Measurements from ENCODE around the gene OSBPL2.

OSBPL2 gene

DNA sequence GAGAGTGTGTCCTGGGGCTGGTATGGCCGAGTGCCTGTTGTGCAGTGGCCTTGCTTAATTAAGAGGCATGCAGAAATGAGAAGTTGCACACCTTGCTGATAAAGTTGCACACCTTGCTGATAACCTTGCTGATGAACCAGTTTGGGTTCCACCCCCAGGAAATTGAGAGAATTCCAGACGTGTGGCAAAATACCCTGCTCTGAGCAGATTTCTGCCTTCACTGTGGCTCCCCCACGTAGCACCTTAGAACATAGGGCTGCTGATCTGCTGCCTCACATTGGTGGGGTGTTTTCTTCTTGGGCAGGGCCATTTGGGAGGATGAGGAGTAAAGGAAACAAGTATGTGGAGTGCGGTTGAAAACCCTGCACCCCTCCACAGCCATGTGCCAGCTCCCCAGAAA lies 42.0 kb downstream of the OSBPL2 start:
- no peaks in the 10 kb centered on the region for H3K4me1 Mint-ChIP-seq (ENCODE audit: low read depth)
- H3K4me3 Mint-ChIP-seq, result no peak overlapping the region
- peaks cover 18% of the 10 kb centered on the region for H3K36me3 Mint-ChIP-seq (ENCODE audit: low read depth)
- DNase-seq (ENCODE audit: low spot score), result no peak
- H3K9me3 Mint-ChIP-seq, result no peaks in the 10 kb centered on the region
- no peaks in the 10 kb centered on the region for H3K27me3 Mint-ChIP-seq (ENCODE audit: low read depth)
- no peak overlapping the region for H3K27ac Mint-ChIP-seq

DNA sequence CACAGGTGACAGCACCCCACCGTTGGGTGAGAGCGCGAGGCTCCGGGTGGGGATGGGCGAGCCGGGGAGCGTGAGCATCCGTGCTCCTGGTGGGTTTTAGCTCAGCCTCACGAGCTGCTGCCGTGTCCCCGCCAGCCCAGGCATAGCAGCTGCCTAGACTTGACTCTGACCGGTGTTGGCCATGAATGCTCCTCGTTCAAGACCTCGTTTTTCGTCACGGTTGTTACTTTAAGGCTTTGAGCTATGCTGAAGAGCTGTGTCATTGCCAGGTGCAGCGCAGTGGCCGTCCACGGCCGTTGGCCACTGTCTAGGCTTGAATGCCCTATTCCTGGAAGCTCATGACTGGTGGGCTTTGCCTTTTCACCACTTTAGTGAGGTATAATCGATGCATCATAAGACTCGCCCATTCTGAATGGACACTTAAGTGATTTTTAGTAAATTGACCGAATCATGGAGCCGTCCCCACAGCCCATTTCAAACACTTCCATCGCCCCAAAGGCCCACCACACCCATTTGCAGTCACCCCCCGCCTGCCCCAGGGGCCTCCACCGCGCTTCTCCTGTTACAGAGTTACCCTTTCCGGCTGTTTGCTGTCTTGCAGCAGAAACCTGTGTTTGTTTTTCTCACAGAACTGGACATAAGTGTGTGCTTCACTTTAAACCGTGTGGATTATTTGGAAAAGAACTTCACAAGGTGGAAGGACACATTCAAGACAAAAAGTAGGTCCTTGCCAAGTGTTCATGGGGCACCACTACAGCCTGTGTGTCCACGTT lies 43.0 kb downstream of the OSBPL2 start:
- no peak overlapping the region for H3K4me3 Mint-ChIP-seq
- H3K36me3 Mint-ChIP-seq (ENCODE audit: low read depth), result peaks cover 18% of the 10 kb centered on the region
- no peaks in the 10 kb centered on the region for H3K27me3 Mint-ChIP-seq (ENCODE audit: low read depth)
- no peaks in the 10 kb centered on the region for H3K4me1 Mint-ChIP-seq (ENCODE audit: low read depth)
- H3K27ac Mint-ChIP-seq, result no peak overlapping the region
- DNase-seq (ENCODE audit: low spot score), result no peak
- H3K9me3 Mint-ChIP-seq, result no peaks in the 10 kb centered on the region

DNA sequence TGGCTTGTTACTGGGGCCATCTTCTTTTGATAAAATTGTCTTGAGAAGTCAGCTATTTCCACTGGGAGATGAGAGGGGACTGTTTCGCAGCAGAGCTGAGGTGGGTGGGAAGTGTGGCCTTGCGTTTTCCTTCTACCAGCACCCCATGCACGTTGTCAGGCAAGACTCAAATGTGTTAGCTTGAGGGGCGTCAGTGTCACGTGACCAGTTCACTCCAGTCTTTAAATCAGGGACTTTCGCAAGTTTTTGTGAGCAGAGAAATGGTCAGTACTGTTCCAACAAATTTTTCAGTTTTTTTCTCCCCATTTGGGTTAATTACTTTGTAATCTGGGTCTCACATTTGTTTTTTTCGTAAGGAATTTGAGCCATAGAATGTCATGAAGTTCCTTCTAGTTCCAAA lies 43.8 kb downstream of the OSBPL2 start:
- DNase-seq (ENCODE audit: low spot score), result no peak
- H3K9me3 Mint-ChIP-seq, result no peaks in the 10 kb centered on the region
- no peaks in the 10 kb centered on the region for H3K4me1 Mint-ChIP-seq (ENCODE audit: low read depth)
- H3K27me3 Mint-ChIP-seq (ENCODE audit: low read depth), result no peaks in the 10 kb centered on the region
- H3K36me3 Mint-ChIP-seq (ENCODE audit: low read depth), result peaks cover 18% of the 10 kb centered on the region
- H3K4me3 Mint-ChIP-seq, result no peak overlapping the region
- no peak overlapping the region for H3K27ac Mint-ChIP-seq

DNA sequence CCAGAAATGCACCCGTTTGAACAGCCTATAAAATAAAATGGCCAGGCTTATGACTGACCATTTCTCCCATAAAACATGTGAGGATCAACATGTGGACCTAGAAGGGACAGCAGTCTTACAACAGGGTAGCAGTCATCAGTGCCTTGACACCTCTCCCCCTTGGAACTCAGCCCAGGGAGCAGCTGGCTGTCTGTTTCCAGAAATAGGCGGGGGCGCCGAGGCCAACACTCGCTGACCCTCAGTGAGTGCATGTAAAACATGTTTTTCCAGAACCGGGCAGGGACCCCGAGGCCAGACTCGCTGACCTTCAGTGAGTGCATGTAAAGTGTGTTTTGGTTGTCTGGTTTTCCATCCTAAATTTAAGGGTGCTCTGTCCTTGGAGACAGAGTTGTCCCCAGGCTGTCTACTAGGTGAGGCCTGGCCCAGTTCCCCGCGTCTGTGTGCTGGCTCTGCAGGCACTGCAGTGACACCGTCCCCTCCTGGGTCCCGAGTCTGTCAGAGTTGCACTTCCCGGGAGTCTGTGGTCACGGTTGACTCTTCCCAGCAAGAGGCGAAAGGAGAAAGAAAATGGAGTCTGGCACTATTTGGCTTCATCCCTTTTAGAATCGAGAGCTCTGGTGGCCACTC lies 44.7 kb downstream of the OSBPL2 start:
- Mint-ChIP-seq H3K9me3 (no peaks in the 10 kb centered on the region), H3K4me3 (no peak overlapping the region), H3K27ac (no peak overlapping the region), H3K27me3 (ENCODE audit: low read depth) (no peaks in the 10 kb centered on the region), H3K36me3 (ENCODE audit: low read depth) (peaks cover 19% of the 10 kb centered on the region), H3K4me1 (ENCODE audit: low read depth) (no peaks in the 10 kb centered on the region)
- no peak for DNase-seq (ENCODE audit: low spot score)

DNA sequence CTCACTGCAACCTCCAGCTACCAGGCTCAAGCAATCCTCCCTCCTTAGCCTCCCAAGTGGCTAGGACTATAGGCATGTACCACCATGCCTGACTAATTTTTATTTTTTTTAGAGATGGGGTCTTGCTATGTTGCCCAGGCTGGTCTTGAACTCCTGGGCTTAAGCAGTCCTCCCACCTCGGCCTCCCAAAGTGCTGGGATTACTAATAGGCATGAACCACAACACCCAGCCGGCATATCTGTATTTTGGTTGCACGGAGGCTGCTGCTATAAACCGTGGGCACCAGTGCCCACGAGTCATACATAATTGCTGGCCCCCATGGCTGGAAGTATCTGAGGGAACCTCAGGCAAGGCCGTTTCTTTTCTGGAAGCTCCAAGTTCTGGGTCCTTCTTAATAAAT lies 46.1 kb downstream of the OSBPL2 start:
- Mint-ChIP-seq H3K27ac (no peak overlapping the region), H3K36me3 (ENCODE audit: low read depth) (peaks cover 21% of the 10 kb centered on the region), H3K9me3 (no peaks in the 10 kb centered on the region), H3K4me1 (ENCODE audit: low read depth) (no peaks in the 10 kb centered on the region), H3K27me3 (ENCODE audit: low read depth) (no peaks in the 10 kb centered on the region), H3K4me3 (no peak overlapping the region)
- no peak for DNase-seq (ENCODE audit: low spot score)

DNA sequence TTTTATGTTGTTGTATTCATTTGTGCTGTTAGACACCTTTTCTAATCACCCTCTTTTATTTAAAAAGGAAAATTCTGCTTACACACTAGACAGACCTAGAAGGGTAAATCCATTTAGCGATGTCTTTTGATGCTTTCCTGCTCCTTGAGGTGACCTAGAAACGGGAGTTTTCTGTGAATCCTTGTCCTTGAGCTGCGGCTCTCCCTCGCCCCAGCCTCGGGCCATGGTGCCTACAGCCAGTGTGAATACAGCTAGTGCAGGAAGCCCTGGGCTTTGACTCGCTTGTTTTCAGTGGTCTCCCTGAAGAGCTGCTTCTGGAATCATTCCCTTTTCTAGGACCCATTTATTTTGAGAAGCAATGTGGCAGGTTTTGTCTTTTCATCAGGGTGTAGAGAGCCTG lies 46.8 kb downstream of the OSBPL2 start:
- H3K9me3 Mint-ChIP-seq, result no peaks in the 10 kb centered on the region

DNA sequence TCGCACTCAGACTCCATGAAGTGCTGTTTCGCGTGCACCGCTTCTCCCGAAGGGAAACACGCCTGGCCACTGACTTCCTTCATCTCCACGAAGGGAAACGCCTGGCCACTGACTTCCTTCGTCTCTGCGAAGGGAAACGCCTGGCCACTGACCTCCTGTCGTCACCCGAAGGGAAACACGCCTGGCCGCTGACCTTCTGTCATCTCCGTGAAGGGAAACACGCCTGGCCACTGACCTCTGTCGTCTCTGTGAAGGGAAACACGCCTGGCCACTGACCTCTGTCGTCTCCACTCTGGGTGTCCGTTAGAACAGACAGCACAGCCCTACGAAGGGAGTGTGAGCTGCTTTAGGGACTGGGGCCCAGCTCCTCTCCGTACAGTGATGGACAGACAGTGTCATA lies 47.4 kb downstream of the OSBPL2 start:
- DNase-seq (ENCODE audit: low spot score), result no peak
- Mint-ChIP-seq H3K4me1 (ENCODE audit: low read depth) (no peaks in the 10 kb centered on the region), H3K9me3 (no peaks in the 10 kb centered on the region), H3K4me3 (no peak overlapping the region), H3K27me3 (ENCODE audit: low read depth) (no peaks in the 10 kb centered on the region), H3K36me3 (ENCODE audit: low read depth) (peaks cover 16% of the 10 kb centered on the region), H3K27ac (no peak overlapping the region)

More for the DNA sequence above, 46.8 kb downstream of the OSBPL2 start:
- no peak overlapping the region for H3K4me3 Mint-ChIP-seq
- H3K36me3 Mint-ChIP-seq (ENCODE audit: low read depth), result peaks cover 18% of the 10 kb centered on the region
- no peaks in the 10 kb centered on the region for H3K27me3 Mint-ChIP-seq (ENCODE audit: low read depth)
- H3K4me1 Mint-ChIP-seq (ENCODE audit: low read depth), result no peaks in the 10 kb centered on the region
- DNase-seq (ENCODE audit: low spot score), result no peak
- H3K27ac Mint-ChIP-seq, result no peak overlapping the region

DNA sequence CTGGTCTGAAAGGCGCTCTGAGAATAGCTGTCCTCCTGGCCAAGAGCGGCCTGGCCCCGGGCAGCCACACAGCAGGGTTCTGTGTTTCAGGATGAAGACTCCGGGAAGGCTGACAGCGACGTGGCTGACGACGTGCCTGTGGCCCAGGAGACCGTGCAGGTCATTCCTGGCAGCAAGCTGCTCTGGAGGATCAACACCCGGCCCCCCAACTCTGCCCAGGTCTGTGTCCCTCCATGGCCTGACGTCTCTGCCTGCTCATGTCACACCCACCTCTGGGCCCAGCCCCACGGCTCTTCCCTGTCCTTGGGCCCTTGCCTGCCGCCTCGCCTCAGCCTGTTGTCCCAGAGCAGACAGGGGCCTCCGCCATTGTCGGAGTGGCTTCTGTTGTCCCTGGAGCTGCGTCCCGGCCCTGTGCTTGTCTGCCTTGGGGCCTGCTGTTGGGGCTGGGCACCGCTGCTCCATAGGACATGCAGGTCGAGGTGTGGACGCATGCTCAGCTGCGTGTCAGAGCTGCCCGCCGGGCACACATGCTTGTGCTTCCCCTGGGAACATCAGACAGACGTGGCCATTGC lies 48.3 kb downstream of the OSBPL2 start:
- no peak overlapping the region for H3K4me3 Mint-ChIP-seq
- H3K4me1 Mint-ChIP-seq (ENCODE audit: low read depth), result no peaks in the 10 kb centered on the region
- no peak overlapping the region for H3K27ac Mint-ChIP-seq
- DNase-seq (ENCODE audit: low spot score), result no peak
- no peaks in the 10 kb centered on the region for H3K27me3 Mint-ChIP-seq (ENCODE audit: low read depth)
- H3K36me3 Mint-ChIP-seq (ENCODE audit: low read depth), result peaks cover 15% of the 10 kb centered on the region
- H3K9me3 Mint-ChIP-seq, result no peaks in the 10 kb centered on the region

DNA sequence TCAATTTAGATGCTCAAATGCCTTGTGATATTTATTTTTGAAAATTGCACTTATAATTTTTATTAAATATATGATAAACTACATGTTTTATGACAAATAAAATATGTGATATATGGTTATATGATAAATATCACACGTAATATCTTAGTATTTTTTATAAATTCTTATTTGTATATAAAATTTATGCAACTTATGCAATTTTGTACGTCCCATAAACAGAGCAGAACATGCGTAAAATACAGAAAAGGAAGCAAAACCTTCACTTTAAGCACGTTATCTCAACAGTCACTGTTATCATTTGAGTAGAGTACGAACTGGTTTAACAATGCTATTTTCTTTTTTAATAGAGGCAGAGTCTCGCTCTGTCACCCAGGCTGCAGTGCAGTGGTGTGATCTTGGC lies 48.8 kb downstream of the OSBPL2 start:
- no peak for DNase-seq (ENCODE audit: low spot score)
- Mint-ChIP-seq H3K4me1 (ENCODE audit: low read depth) (no peaks in the 10 kb centered on the region), H3K27ac (no peak overlapping the region), H3K4me3 (no peak overlapping the region), H3K36me3 (ENCODE audit: low read depth) (peaks cover 10% of the 10 kb centered on the region), H3K9me3 (no peaks in the 10 kb centered on the region), H3K27me3 (ENCODE audit: low read depth) (no peaks in the 10 kb centered on the region)

DNA sequence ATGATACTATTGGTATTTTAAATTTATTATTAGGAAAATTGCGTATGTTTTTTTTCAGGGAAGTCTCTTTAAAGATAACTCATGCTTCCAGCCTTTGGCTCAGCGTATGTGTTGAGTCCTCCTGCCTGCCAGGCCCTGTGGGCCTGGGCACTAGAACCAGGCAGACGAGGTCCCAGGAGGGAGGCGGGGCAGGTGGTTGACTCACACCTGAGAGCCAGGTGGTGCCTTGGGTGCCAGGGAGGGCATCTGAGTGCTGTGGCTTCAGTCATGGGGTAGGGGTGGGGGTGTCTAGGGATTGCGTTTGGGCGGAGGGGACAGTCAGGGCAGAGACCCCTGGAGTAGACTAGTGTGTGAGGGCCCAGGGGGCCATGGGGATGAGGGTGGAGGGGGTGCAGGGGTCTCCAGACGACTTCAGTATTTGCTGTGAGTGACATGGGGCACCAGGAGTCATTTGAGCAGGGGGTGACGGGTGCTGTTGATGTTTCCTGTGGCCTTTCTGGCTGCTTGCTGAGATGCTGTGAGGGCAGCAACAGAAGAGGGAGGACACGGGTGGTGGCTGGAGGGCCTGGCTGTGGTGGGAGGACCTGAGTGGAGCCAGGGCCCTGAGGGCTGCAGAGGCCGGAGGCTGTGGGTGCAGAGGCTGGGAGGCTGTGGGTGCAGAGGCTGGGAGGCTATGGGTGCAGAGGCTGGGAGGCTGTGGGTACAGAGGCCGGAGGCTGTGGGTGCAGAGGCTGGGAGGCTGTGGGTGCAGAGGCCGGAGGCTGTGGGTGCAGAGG lies 49.6 kb downstream of the OSBPL2 start:
- Mint-ChIP-seq H3K27me3 (ENCODE audit: low read depth) (no peaks in the 10 kb centered on the region), H3K4me3 (no peak overlapping the region), H3K9me3 (no peaks in the 10 kb centered on the region), H3K4me1 (ENCODE audit: low read depth) (no peaks in the 10 kb centered on the region), H3K27ac (no peak overlapping the region), H3K36me3 (ENCODE audit: low read depth) (peaks cover 9% of the 10 kb centered on the region)
- no peak for DNase-seq (ENCODE audit: low spot score)

DNA sequence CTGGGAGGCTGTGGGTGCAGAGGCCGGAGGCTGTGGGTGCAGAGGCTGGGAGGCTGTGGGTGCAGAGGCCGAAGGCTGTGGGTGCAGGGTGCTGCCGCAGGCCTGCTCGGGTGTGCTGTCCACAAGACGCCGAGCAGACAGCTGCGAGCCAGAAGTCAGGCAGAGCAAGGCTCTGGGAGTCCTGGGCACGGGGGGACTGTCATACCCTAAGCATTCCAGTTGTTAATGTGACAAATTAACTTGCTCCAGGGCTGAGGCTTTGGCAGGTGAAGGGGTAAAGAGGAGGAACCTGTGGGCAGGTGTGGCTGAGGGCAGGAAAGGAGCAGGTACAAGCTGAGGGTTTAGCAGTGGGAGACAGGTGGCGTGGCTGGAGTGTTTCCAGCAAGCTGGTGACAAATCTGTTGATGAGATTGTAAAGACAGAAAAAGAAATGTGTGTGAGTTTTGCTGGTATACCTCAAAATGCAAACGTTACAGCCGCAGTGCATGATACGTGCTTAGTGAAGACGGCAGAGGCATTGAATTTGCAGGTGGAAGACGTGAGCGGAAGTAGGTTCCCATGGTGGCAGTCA lies 50.3 kb downstream of the OSBPL2 start:
- Mint-ChIP-seq H3K4me1 (ENCODE audit: low read depth) (no peaks in the 10 kb centered on the region), H3K9me3 (no peaks in the 10 kb centered on the region), H3K27ac (no peak overlapping the region), H3K4me3 (no peak overlapping the region), H3K36me3 (ENCODE audit: low read depth) (peaks cover 9% of the 10 kb centered on the region), H3K27me3 (ENCODE audit: low read depth) (no peaks in the 10 kb centered on the region)
- DNase-seq (ENCODE audit: low spot score), result no peak

DNA sequence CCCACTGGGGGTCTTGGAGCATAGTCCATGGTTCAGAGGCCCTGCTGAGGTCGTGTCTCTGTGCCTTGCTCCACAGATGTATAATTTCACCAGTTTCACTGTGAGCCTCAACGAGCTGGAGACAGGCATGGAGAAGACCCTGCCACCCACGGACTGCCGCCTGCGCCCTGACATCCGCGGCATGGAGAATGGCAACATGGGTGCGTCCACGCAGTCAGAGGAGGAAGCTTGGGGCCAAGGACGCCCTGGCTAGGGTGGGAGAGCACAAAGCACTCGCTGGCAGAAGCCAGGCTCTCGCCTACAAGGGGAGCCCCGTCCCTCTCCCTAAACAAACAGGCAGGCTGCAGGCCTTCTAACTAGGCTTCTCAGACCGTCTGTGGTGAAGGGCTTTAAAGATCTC lies 50.8 kb downstream of the OSBPL2 start:
- peaks cover 14% of the 10 kb centered on the region for H3K36me3 Mint-ChIP-seq (ENCODE audit: low read depth)
- no peak overlapping the region for H3K27ac Mint-ChIP-seq
- H3K9me3 Mint-ChIP-seq, result no peaks in the 10 kb centered on the region
- DNase-seq (ENCODE audit: low spot score), result no peak
- no peak overlapping the region for H3K4me3 Mint-ChIP-seq
- no peaks in the 10 kb centered on the region for H3K27me3 Mint-ChIP-seq (ENCODE audit: low read depth)
- no peaks in the 10 kb centered on the region for H3K4me1 Mint-ChIP-seq (ENCODE audit: low read depth)

DNA sequence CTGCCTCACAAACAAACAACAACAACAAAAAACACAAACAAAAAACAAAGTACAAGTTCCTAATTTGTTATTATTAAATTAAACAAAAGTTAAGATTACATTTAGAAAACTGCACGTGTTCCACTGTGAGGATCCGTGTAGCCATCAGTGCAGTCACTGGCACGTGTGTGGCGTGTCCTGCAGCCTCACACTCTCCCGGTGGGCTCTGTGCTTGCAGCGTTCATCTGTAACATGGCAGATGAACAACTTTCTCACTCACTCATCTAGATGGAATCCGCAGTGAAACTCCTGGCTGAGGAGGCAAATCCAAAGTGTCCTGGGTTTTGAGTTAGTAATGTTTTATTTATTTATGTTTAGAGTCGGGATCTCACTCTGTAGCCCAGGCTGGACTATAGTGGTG lies 51.6 kb downstream of the OSBPL2 start:
- DNase-seq (ENCODE audit: low spot score), result no peak
- Mint-ChIP-seq H3K27ac (no peak overlapping the region), H3K27me3 (ENCODE audit: low read depth) (no peaks in the 10 kb centered on the region), H3K9me3 (no peaks in the 10 kb centered on the region), H3K4me3 (no peak overlapping the region), H3K36me3 (ENCODE audit: low read depth) (peaks cover 15% of the 10 kb centered on the region), H3K4me1 (ENCODE audit: low read depth) (no peaks in the 10 kb centered on the region)
